ENCODE results near the gene ERBIN.

DNA sequence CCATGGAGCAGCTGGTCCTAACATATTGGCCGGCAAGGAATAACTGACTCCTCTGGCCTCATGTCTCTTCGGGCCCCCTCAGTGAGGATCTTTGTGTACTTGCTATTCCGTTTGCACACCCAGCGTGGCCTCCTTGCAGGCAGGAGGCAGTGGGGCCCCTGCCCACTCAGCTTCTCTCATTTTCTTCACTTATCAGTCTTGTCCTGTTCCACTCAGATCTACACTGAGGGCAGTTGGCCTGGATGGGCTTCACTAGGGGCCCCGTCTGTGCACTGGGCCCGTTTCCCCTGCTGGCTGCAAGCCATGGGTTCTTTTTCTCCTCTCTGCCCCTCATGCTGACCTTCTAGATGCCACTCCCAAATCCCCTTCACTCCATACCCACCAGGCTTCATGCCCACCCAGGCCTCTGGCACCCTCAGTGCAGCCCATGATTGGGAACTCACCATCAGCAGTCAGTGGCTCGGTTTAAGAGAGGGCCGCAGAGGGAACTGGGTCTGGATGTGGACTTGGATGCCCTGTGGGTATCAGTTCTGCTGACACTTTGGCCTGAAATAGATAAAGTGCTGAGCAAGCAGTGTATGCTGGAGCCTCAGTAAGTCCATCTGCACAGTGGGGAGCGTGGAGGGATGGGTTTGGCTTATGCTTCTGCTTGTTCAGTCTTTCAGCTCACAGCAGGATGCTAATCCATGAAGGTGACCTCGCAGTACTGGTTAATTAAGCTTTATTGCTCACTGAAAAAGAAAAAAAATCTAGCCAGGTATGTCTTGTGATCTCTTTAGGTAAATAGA is 57.9 kb downstream of the ERBIN start:
- TF ChIP-seq ZNF263 (CRISPR knock-in tag; IDR thresholded peaks at IDR 0.05; ENCODE audit: borderline replicate concordance) (no peak), POLR2A (conservative IDR thresholded peaks at IDR 0.05) (no peak), FOXK2 (conservative IDR thresholded peaks at IDR 0.05 in 1 of 2, IDR thresholded peaks at IDR 0.05 in 1 of 2; ENCODE audit: low read depth in 2 of 2) (no peak), OTX1 (CRISPR knock-in tag; IDR thresholded peaks at IDR 0.05) (no peak), BHLHE40 (IDR thresholded peaks at IDR 0.05; ENCODE audit: low read length) (no peak)
- TF ChIP-seq, protein P1, sequence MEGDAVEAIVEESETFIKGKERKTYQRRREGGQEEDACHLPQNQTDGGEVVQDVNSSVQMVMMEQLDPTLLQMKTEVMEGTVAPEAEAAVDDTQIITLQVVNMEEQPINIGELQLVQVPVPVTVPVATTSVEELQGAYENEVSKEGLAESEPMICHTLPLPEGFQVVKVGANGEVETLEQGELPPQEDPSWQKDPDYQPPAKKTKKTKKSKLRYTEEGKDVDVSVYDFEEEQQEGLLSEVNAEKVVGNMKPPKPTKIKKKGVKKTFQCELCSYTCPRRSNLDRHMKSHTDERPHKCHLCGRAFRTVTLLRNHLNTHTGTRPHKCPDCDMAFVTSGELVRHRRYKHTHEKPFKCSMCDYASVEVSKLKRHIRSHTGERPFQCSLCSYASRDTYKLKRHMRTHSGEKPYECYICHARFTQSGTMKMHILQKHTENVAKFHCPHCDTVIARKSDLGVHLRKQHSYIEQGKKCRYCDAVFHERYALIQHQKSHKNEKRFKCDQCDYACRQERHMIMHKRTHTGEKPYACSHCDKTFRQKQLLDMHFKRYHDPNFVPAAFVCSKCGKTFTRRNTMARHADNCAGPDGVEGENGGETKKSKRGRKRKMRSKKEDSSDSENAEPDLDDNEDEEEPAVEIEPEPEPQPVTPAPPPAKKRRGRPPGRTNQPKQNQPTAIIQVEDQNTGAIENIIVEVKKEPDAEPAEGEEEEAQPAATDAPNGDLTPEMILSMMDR (IDR thresholded peaks at IDR 0.05 in 2 of 3, conservative IDR thresholded peaks at IDR 0.05 in 1 of 3; ENCODE audit: insufficient read depth in 2 of 3, low read depth in 1 of 3, low read length in 3 of 3): no peak
- TF ChIP-seq, protein P2, sequence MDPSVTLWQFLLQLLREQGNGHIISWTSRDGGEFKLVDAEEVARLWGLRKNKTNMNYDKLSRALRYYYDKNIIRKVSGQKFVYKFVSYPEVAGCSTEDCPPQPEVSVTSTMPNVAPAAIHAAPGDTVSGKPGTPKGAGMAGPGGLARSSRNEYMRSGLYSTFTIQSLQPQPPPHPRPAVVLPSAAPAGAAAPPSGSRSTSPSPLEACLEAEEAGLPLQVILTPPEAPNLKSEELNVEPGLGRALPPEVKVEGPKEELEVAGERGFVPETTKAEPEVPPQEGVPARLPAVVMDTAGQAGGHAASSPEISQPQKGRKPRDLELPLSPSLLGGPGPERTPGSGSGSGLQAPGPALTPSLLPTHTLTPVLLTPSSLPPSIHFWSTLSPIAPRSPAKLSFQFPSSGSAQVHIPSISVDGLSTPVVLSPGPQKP (CRISPR knock-in tag; IDR thresholded peaks at IDR 0.05): no peak

Measured in K562 (cell line).